SK-N-SH (cell line): ENCODE results near the gene AP4M1. TPM values are rescaled to one million over a fixed set of nuclear protein-coding genes. Genes with fewer than 3 reads are reported as not detected.
A peak's percentile ranks its signal among the peaks of the same experiment; 100 is the strongest.

ENCODE experiments used
- CTCF ChIA-PET: fragments of 300-600, 350-600 bp; formaldehyde crosslinking; extraction: SDS; loops from one replicate; lab custom pipeline; 2021; lab: Yijun Ruan, JAX
- POLR2A ChIA-PET: fragments of 350-600 bp; sonication (Branson Sonifier 250); formaldehyde crosslinking; extraction: SDS; loops from one replicate; lab custom pipeline; 2020; ENCODE audit warnings: antibody characterized with exemption, inconsistent platforms; lab: Yijun Ruan, JAX
- DNase-seq: peaks from one replicate; pipeline ENCODE4 v3.0.0; 2012
- H2AFZ ChIP-seq: fragments of 200-600 bp; sonication (generic); 2 replicates; pipeline ENCODE4 v1.8.1; 2016; ENCODE audit warnings: antibody characterized with exemption, mild to moderate bottlenecking, low read depth
- H3F3A ChIP-seq: fragments of 200-600 bp; sonication (generic); replicated peaks from 2 replicates; pipeline ENCODE3; 2016; ENCODE audit warnings: antibody characterized with exemption, mild to moderate bottlenecking; ENCODE audit not compliant: insufficient read depth
- H3K27ac ChIP-seq, 2 experiments: fragments of 200-500 bp in 1 of 2; fragments of 200-600 bp in 1 of 2; sonication (Bioruptor generic) in 1 of 2; sonication (generic), shearing (Covaris generic) in 1 of 2; 2 replicates each; pipeline versions ENCODE4 v1.5.1 to v1.6.1; 2014 to 2016; ENCODE audit warnings: low read depth in 2 of 2, inconsistent platforms in 1 of 2, low read length in 1 of 2, mild to moderate bottlenecking in 1 of 2, mixed read lengths in 1 of 2
- H3K27me3 ChIP-seq: fragments of 200-600 bp; sonication (generic), shearing (Covaris generic); 2 replicates; pipeline ENCODE4 v1.6.1; 2016; ENCODE audit warnings: mixed run types; ENCODE audit not compliant: insufficient read depth
- H3K36me3 ChIP-seq, 2 experiments: fragments of 200-500 bp in 1 of 2; fragments of 200-600 bp in 1 of 2; sonication (Bioruptor generic) in 1 of 2; sonication (generic) in 1 of 2; replicated peaks in 1 of 2; 2 replicates each; pipeline versions ENCODE3 to v1.5.1; 2014 to 2016; ENCODE audit warnings: low read length in 1 of 2, mild to moderate bottlenecking in 1 of 2; ENCODE audit not compliant: insufficient read depth in 2 of 2, control insufficient read depth in 1 of 2
- H3K4me1 ChIP-seq, 2 experiments: fragments of 200-500 bp in 1 of 2; fragments of 200-600 bp in 1 of 2; sonication (Bioruptor generic) in 1 of 2; sonication (generic), shearing (Covaris generic) in 1 of 2; 2 replicates each; pipeline versions ENCODE4 v1.5.1 to v1.6.1; 2014 to 2016; ENCODE audit warnings: low read depth in 1 of 2, low read length in 1 of 2, mixed run types in 1 of 2; ENCODE audit not compliant: insufficient read depth in 2 of 2, control insufficient read depth in 1 of 2
- H3K4me2 ChIP-seq: fragments of 200-600 bp; sonication (generic), shearing (Covaris generic); 2 replicates; pipeline ENCODE4 v1.6.1; 2017; ENCODE audit warnings: mixed run types
- H3K4me3 ChIP-seq, 2 experiments: fragments of 200-500 bp in 1 of 2; fragments of 200-600 bp in 1 of 2; sonication (Bioruptor generic) in 1 of 2; sonication (generic), shearing (Covaris generic) in 1 of 2; 2 replicates each; pipeline versions ENCODE4 v1.5.1 to v1.8.1; 2014 to 2016; ENCODE audit warnings: low read depth in 2 of 2, inconsistent platforms in 1 of 2, low read length in 1 of 2, mild to moderate bottlenecking in 1 of 2, mixed read lengths in 1 of 2, moderate library complexity in 1 of 2
- H3K79me2 ChIP-seq: fragments of 200-600 bp; sonication (generic); 2 replicates; pipeline ENCODE4 v1.8.1; 2017; ENCODE audit warnings: mild to moderate bottlenecking; ENCODE audit not compliant: insufficient read depth
- H3K9ac ChIP-seq: fragments of 200-600 bp; sonication (generic); 2 replicates; pipeline ENCODE4 v1.6.1; 2017; ENCODE audit warnings: mixed run types
- H3K9me2 ChIP-seq: fragments of 200-600 bp; sonication (generic); 2 replicates; pipeline ENCODE4 v1.6.1; 2017; ENCODE audit warnings: mixed run types
- H3K9me3 ChIP-seq: fragments of 200-600 bp; sonication (generic); 2 replicates; pipeline ENCODE4 v1.6.1; 2017; ENCODE audit warnings: mixed run types, mild to moderate bottlenecking, moderate library complexity
- H4K20me1 ChIP-seq: fragments of 200-600 bp; sonication (generic); 2 replicates; pipeline ENCODE4 v1.6.1; 2017; ENCODE audit warnings: mild to moderate bottlenecking, mixed run types; ENCODE audit not compliant: insufficient read depth
- CHD2 ChIP-seq: fragments of 150-350 bp; IDR thresholded peaks from 2 replicates; pipeline ENCODE4 v1.6.1; 2018; ENCODE audit warnings: low read length; ENCODE audit not compliant: partially characterized antibody
- ELF1 ChIP-seq: IDR thresholded peaks from 2 replicates; pipeline ENCODE4 v1.4.0; 2012
- EP300 ChIP-seq, 2 experiments: IDR thresholded peaks; 2 replicates each; pipeline versions ENCODE4 v1.4.0 to v1.6.1; 2012; ENCODE audit warnings: borderline replicate concordance in 1 of 2, low read depth in 1 of 2, low read length in 1 of 2
- FOXJ3 ChIP-seq: sonication (generic); formaldehyde crosslinking; IDR thresholded peaks from 2 replicates; pipeline ENCODE4 v1.5.1; 2020; ENCODE audit warnings: mild to moderate bottlenecking, missing genetic modification reagents
- GABPA ChIP-seq: IDR thresholded peaks from 2 replicates; pipeline ENCODE4 v1.4.0; 2012; ENCODE audit warnings: low read depth, mild to moderate bottlenecking
- GATA2 ChIP-seq: sonication (generic); formaldehyde crosslinking; IDR thresholded peaks from 2 replicates; pipeline ENCODE4 v1.5.0; 2020; ENCODE audit warnings: mild to moderate bottlenecking, missing genetic modification reagents
- IRF3 ChIP-seq: fragments of 150-350 bp; IDR thresholded peaks from 2 replicates; pipeline ENCODE4 v1.6.1; 2016; ENCODE audit warnings: mild to moderate bottlenecking, low read depth, low read length
- MAX ChIP-seq: IDR thresholded peaks from 2 replicates; pipeline ENCODE4 v1.4.0; 2012; ENCODE audit warnings: low read depth
- MEF2A ChIP-seq: IDR thresholded peaks from 2 replicates; pipeline ENCODE4 v1.4.0; 2012; ENCODE audit warnings: low read depth, borderline replicate concordance
- MXI1 ChIP-seq: IDR thresholded peaks from 2 replicates; pipeline ENCODE4 v1.6.1; 2012; ENCODE audit warnings: mild to moderate bottlenecking, low read depth, low read length, improper control_type of control experiment
- NFIC ChIP-seq: IDR thresholded peaks from 2 replicates; pipeline ENCODE4 v1.4.0; 2012; ENCODE audit warnings: borderline replicate concordance
- NRF1 ChIP-seq: IDR thresholded peaks from 2 replicates; pipeline ENCODE4 v1.6.1; 2012; ENCODE audit warnings: low read depth, mild to moderate bottlenecking, low read length
- POLR2AphosphoS5 ChIP-seq: IDR thresholded peaks from 2 replicates; pipeline ENCODE4 v1.6.1; 2012; ENCODE audit warnings: low read depth, low read length
- RAD21 ChIP-seq: IDR thresholded peaks from 2 replicates; pipeline ENCODE4 v1.6.1; 2012; ENCODE audit warnings: mild to moderate bottlenecking, low read length
- RCOR1 ChIP-seq: fragments of 150-350 bp; IDR thresholded peaks from 2 replicates; pipeline ENCODE4 v1.6.1; 2017; ENCODE audit warnings: antibody characterized with exemption, low read length
- REST ChIP-seq: IDR thresholded peaks from 2 replicates; pipeline ENCODE4 v1.6.1; 2012; ENCODE audit warnings: mild to moderate bottlenecking, low read depth, low read length, moderate library complexity
- RFX5 ChIP-seq: IDR thresholded peaks from 2 replicates; pipeline ENCODE4 v1.6.1; 2012; ENCODE audit warnings: mild to moderate bottlenecking, improper control_type of control experiment, low read length
- RXRA ChIP-seq: IDR thresholded peaks from 2 replicates; pipeline ENCODE4 v1.4.0; 2012; ENCODE audit warnings: low read depth, mild to moderate bottlenecking, borderline replicate concordance
- SIN3A ChIP-seq: IDR thresholded peaks from 2 replicates; pipeline ENCODE4 v1.6.1; 2012; ENCODE audit warnings: low read depth, mild to moderate bottlenecking, low read length, moderate library complexity, borderline replicate concordance
- SMC3 ChIP-seq: IDR thresholded peaks from 2 replicates; pipeline ENCODE4 v1.6.1; 2012; ENCODE audit warnings: low read depth, low read length, improper control_type of control experiment
- TAF1 ChIP-seq: IDR thresholded peaks from 2 replicates; pipeline ENCODE4 v1.6.1; 2012; ENCODE audit warnings: low read depth, mild to moderate bottlenecking, low read length, moderate library complexity, borderline replicate concordance
- TCF12 ChIP-seq: IDR thresholded peaks from 2 replicates; pipeline ENCODE4 v1.4.0; 2012
- TEAD4 ChIP-seq: IDR thresholded peaks from 2 replicates; pipeline ENCODE4 v1.4.0; 2012; ENCODE audit warnings: mild to moderate bottlenecking, borderline replicate concordance; ENCODE audit not compliant: insufficient read depth
- USF1 ChIP-seq: IDR thresholded peaks from 2 replicates; pipeline ENCODE4 v1.4.0; 2012; ENCODE audit warnings: low read depth, borderline replicate concordance
- YY1 ChIP-seq: IDR thresholded peaks from 2 replicates; pipeline ENCODE4 v1.4.0; 2012; ENCODE audit warnings: low read depth, mild to moderate bottlenecking
- ZBTB33 ChIP-seq: IDR thresholded peaks from 2 replicates; pipeline ENCODE4 v1.4.0; 2012; ENCODE audit warnings: low read depth, borderline replicate concordance
- WGBS: methylation state at CpG from one replicate; pipeline ENCODE4 v1.1.6; 2017; ENCODE audit warnings: low lambda C conversion rate; 5-methylcytosine and 5-hydroxymethylcytosine counted together
- polyA plus RNA-seq, 3 experiments: library from polyadenylated mRNA; depleted of rRNA; stranded (reverse); fragments of >200 nt; gene quantifications; 2 replicates each; pipeline ENCODE4 v1.2.3, GENCODE V29; 2012

Gene AP4M1
- polyA plus RNA-seq, 1 of the 3 experiments (the other 2 are of a cell fraction): 35.0 TPM

- DNase-seq: peak; percentile 65
- ChIA-PET CTCF (interaction anchor here (1.2 to 1.9 kb wide), 3 partner anchors 9 to 15 kb away, joined by 3 to 6 read pairs (median 6); partner anchors contain the start of gene ZNF3), POLR2A (interaction anchor here (0.5 kb wide), 1 partner anchor 16 kb away, joined by 3 read pairs; the partner anchor contains the start of gene ZSCAN21)
- H3K9me2 ChIP-seq: no peaks in the 10 kb centered on the region
- peaks cover 27 to 56% of the 10 kb centered on the region in 2 experiments for H3K36me3 ChIP-seq
- peaks cover 44% of the 10 kb centered on the region for H3F3A ChIP-seq
- WGBS: 41% methylated on average over 8 of the region's 8 CpGs
- no peak overlapping the region for H3K9ac ChIP-seq
- H3K4me3 ChIP-seq: no peak overlapping the region
- no peak overlapping the region for H3K4me2 ChIP-seq
- H3K27me3 ChIP-seq: no peaks in the 10 kb centered on the region
- no peak overlapping the region for H2AFZ ChIP-seq
- peaks cover 11% of the 10 kb centered on the region for H3K9me3 ChIP-seq
- peaks cover 0 to 21% of the 10 kb centered on the region in 2 experiments; a peak in 1 of 4 replicates for H3K4me1 ChIP-seq
- H4K20me1 ChIP-seq: no peaks in the 10 kb centered on the region
- H3K27ac ChIP-seq: peak overlapping the region; percentile 29 to 50; a peak in 3 of 4 replicates
- H3K79me2 ChIP-seq: no peaks in the 10 kb centered on the region
- TF ChIP-seq RXRA: no peak; the same call in 1 of the 2 replicates
- TF ChIP-seq NRF1: no peak
- TF ChIP-seq TAF1: no peak
- no peak for TF ChIP-seq USF1
- no peak for TF ChIP-seq RAD21
- TF ChIP-seq MXI1: no peak
- peak; percentile 95 for TF ChIP-seq TCF12
- TF ChIP-seq TEAD4: 0 out of 2 replicates have a peak, but pooled peaks have one; percentile 12
- TF ChIP-seq NFIC: peak; percentile 77; the same call in 1 of the 2 replicates
- no peak for TF ChIP-seq ELF1
- no peak for TF ChIP-seq MEF2A
- TF ChIP-seq FOXJ3 (CRISPR knock-in tag): no peak
- 0 out of 2 replicates have a peak, but pooled peaks have one; percentile 11 for TF ChIP-seq SIN3A
- TF ChIP-seq IRF3: no peak
- peak; percentile 75 for TF ChIP-seq POLR2AphosphoS5
- peak; percentile 88; the same call in 1 of the 2 replicates for TF ChIP-seq RCOR1
- 0 out of 2 replicates have a peak, but pooled peaks have one; percentile 7 for TF ChIP-seq REST
- peak; percentile 16 to 55; a peak in 2 of 4 replicates for TF ChIP-seq EP300 (IDR thresholded peaks at IDR 0.05; ENCODE audit: borderline replicate concordance in 1 of 2, low read depth in 1 of 2, low read length in 1 of 2)
- TF ChIP-seq MAX: no peak
- TF ChIP-seq GATA2 (CRISPR knock-in tag): peak; percentile 79
- no peak for TF ChIP-seq ZBTB33
- no peak for TF ChIP-seq SMC3
- TF ChIP-seq RFX5: no peak
- no peak for TF ChIP-seq GABPA
- TF ChIP-seq YY1: no peak
- TF ChIP-seq CHD2: peak; percentile 64
Observed at GRCh38 chr7:100065452-100066186, 35.8 kb upstream of the AP4M1 start.
